Astrocyte (in vitro differentiated cells and primary cell): ENCODE results near the gene TMEM236.

Experiments used
- EZH2 ChIP-seq: IDR thresholded peaks from 2 replicates; pipeline ENCODE4 v1.6.1; 2012; ENCODE audit warnings: mild to moderate bottlenecking, low read length, inconsistent platforms; ENCODE audit not compliant: insufficient read depth
- TF ChIP-seq, protein P1 (sequence below): IDR thresholded peaks from 2 replicates; pipeline ENCODE4 v1.5.1; 2011; ENCODE audit warnings: low read depth, mild to moderate bottlenecking, inconsistent platforms, low read length, moderate library complexity; ENCODE audit not compliant: insufficient read depth

GRCh38 chr10:17802976-17803375 is 51.0 kb downstream of the TMEM236 start:
- TF ChIP-seq EZH2, result no peak
- TF ChIP-seq, protein P1, sequence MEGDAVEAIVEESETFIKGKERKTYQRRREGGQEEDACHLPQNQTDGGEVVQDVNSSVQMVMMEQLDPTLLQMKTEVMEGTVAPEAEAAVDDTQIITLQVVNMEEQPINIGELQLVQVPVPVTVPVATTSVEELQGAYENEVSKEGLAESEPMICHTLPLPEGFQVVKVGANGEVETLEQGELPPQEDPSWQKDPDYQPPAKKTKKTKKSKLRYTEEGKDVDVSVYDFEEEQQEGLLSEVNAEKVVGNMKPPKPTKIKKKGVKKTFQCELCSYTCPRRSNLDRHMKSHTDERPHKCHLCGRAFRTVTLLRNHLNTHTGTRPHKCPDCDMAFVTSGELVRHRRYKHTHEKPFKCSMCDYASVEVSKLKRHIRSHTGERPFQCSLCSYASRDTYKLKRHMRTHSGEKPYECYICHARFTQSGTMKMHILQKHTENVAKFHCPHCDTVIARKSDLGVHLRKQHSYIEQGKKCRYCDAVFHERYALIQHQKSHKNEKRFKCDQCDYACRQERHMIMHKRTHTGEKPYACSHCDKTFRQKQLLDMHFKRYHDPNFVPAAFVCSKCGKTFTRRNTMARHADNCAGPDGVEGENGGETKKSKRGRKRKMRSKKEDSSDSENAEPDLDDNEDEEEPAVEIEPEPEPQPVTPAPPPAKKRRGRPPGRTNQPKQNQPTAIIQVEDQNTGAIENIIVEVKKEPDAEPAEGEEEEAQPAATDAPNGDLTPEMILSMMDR, result no peak
